H9 (cell line): ENCODE measurements around the gene CLINT1. TPM values are rescaled to one million over a fixed set of nuclear protein-coding genes. Genes with fewer than 3 reads are reported as not detected.

Experiments used
- DNase-seq: peaks from one replicate; pipeline ENCODE4 v3.0.0-alpha.2; 2017
- H2AFZ ChIP-seq: one replicate; pipeline ENCODE4 v1.6.1; 2013; ENCODE audit warnings: mild to moderate bottlenecking, low read length, control low read depth, moderate library complexity
- H2AK5ac ChIP-seq: 2 replicates; pipeline ENCODE4 v1.6.1; 2013; ENCODE audit warnings: low read length, control low read depth, mixed read lengths; ENCODE audit not compliant: insufficient read length
- H2BK120ac ChIP-seq: one replicate; pipeline ENCODE4 v1.6.1; 2013; ENCODE audit warnings: low read depth, mild to moderate bottlenecking, low read length, control low read depth, inconsistent platforms; ENCODE audit not compliant: poor library complexity, severe bottlenecking
- H2BK12ac ChIP-seq: 2 replicates; pipeline ENCODE4 v1.6.1; 2013; ENCODE audit warnings: low read length, control low read depth, mixed read lengths, low read depth; ENCODE audit not compliant: insufficient read length
- H2BK15ac ChIP-seq: 2 replicates; pipeline ENCODE4 v1.6.1; 2013; ENCODE audit warnings: low read depth, low read length, control low read depth
- H2BK20ac ChIP-seq: one replicate; pipeline ENCODE4 v1.6.1; 2013; ENCODE audit warnings: low read depth, mild to moderate bottlenecking, low read length, control low read depth, inconsistent platforms; ENCODE audit not compliant: poor library complexity, severe bottlenecking
- H2BK5ac ChIP-seq: 2 replicates; pipeline ENCODE4 v1.6.1; 2013; ENCODE audit warnings: low read length, control low read depth, mixed read lengths; ENCODE audit not compliant: insufficient read length
- H3K14ac ChIP-seq: 2 replicates; pipeline ENCODE4 v1.6.1; 2013; ENCODE audit warnings: low read length, control low read depth; ENCODE audit not compliant: insufficient read depth
- H3K18ac ChIP-seq: 2 replicates; pipeline ENCODE4 v1.6.1; 2013; ENCODE audit warnings: low read depth, mild to moderate bottlenecking, mixed read lengths, low read length, control low read depth; ENCODE audit not compliant: insufficient read length
- H3K23ac ChIP-seq: 2 replicates; pipeline ENCODE4 v1.6.1; 2013; ENCODE audit warnings: low read length, control low read depth, mixed read lengths, low read depth; ENCODE audit not compliant: insufficient read length
- H3K23me2 ChIP-seq: 2 replicates; pipeline ENCODE4 v1.6.1; 2013; ENCODE audit warnings: low read depth, mild to moderate bottlenecking, mixed read lengths, low read length, control low read depth; ENCODE audit not compliant: insufficient read length, poor library complexity, severe bottlenecking
- H3K27ac ChIP-seq: 2 replicates; pipeline ENCODE4 v1.5.1; 2013; ENCODE audit warnings: low read length, control low read depth, mixed read lengths, low read depth; ENCODE audit not compliant: insufficient read length
- H3K27me3 ChIP-seq: 2 replicates; pipeline ENCODE4 v1.6.1; 2013; ENCODE audit warnings: low read length, control low read depth, inconsistent platforms; ENCODE audit not compliant: insufficient read depth
- H3K4ac ChIP-seq: 2 replicates; pipeline ENCODE4 v1.6.1; 2013; ENCODE audit warnings: low read depth, mild to moderate bottlenecking, control low read depth, inconsistent platforms, low read length, moderate library complexity
- H3K4me1 ChIP-seq: 2 replicates; pipeline ENCODE4 v1.6.1; 2013; ENCODE audit warnings: low read length, control low read depth, inconsistent platforms; ENCODE audit not compliant: insufficient read depth
- H3K4me2 ChIP-seq: 2 replicates; pipeline ENCODE4 v1.6.1; 2013; ENCODE audit warnings: low read length, control low read depth, mixed read lengths; ENCODE audit not compliant: insufficient read length, insufficient read depth
- H3K56ac ChIP-seq: 2 replicates; pipeline ENCODE4 v1.6.1; 2013; ENCODE audit warnings: low read depth, mild to moderate bottlenecking, mixed read lengths, low read length, control low read depth; ENCODE audit not compliant: insufficient read length
- H3K79me1 ChIP-seq: 2 replicates; pipeline ENCODE4 v1.6.1; 2013; ENCODE audit warnings: low read depth, mild to moderate bottlenecking, moderate library complexity, low read length, control low read depth, inconsistent platforms; ENCODE audit not compliant: insufficient read depth, poor library complexity, severe bottlenecking
- H3K79me2 ChIP-seq: 2 replicates; pipeline ENCODE4 v1.6.1; 2013; ENCODE audit warnings: low read length, control low read depth, inconsistent platforms; ENCODE audit not compliant: insufficient read depth
- H3K9ac ChIP-seq: 2 replicates; pipeline ENCODE4 v1.6.1; 2013; ENCODE audit warnings: low read length, control low read depth, mixed read lengths; ENCODE audit not compliant: insufficient read length; ENCODE audit errors: extremely low read depth
- H3K9me3 ChIP-seq: one replicate; pipeline ENCODE4 v1.6.1; 2013; ENCODE audit warnings: low read depth, low read length, inconsistent platforms; ENCODE audit not compliant: control insufficient read depth
- H3T11ph ChIP-seq: one replicate; pipeline ENCODE4 v1.6.1; 2013; ENCODE audit warnings: mild to moderate bottlenecking, low read length, control low read depth, inconsistent platforms
- H4K20me1 ChIP-seq: one replicate; pipeline ENCODE4 v1.6.1; 2013; ENCODE audit not compliant: control insufficient read depth, insufficient read length, insufficient read depth
- H4K5ac ChIP-seq: 2 replicates; pipeline ENCODE4 v1.6.1; 2013; ENCODE audit warnings: low read depth, mild to moderate bottlenecking, mixed read lengths, low read length, control low read depth; ENCODE audit not compliant: insufficient read length
- H4K8ac ChIP-seq: replicated peaks from 2 replicates; pipeline ENCODE4 v1.6.1; 2013; ENCODE audit warnings: low read length, control low read depth, mixed read lengths, low read depth; ENCODE audit not compliant: insufficient read length
- H4K91ac ChIP-seq: 2 replicates; pipeline ENCODE4 v1.6.1; 2013; ENCODE audit warnings: low read depth, mild to moderate bottlenecking, moderate library complexity, mixed read lengths, low read length, control low read depth; ENCODE audit not compliant: insufficient read length
- H3K27ac Mint-ChIP-seq, 3 experiments: 2 replicates in 2 of 3; 3 replicates in 1 of 3; pipeline ENCODE4 v1.8.0; 2020 to 2021; ENCODE audit warnings: mixed read lengths in 3 of 3, mild to moderate bottlenecking in 1 of 3, moderate library complexity in 1 of 3
- H3K27me3 Mint-ChIP-seq: 2 replicates; pipeline ENCODE4 v1.8.0; 2021; ENCODE audit warnings: low read depth, mild to moderate bottlenecking, moderate library complexity, mixed read lengths
- H3K36me3 Mint-ChIP-seq, 3 experiments: 2 replicates in 2 of 3; 3 replicates in 1 of 3; pipeline ENCODE4 v1.8.0; 2020 to 2021; ENCODE audit warnings: low read depth in 3 of 3, mixed read lengths in 3 of 3; ENCODE audit not compliant: insufficient read depth in 1 of 3
- H3K4me1 Mint-ChIP-seq, 2 experiments: 2 replicates each; pipeline ENCODE4 v1.8.0; 2020; ENCODE audit warnings: mixed read lengths in 2 of 2
- H3K4me3 Mint-ChIP-seq, 2 experiments: 2 replicates in 1 of 2; 3 replicates in 1 of 2; pipeline ENCODE4 v1.8.0; 2020 to 2021; ENCODE audit warnings: mild to moderate bottlenecking in 2 of 2, mixed read lengths in 2 of 2, moderate library complexity in 1 of 2
- H3K9me3 Mint-ChIP-seq, 2 experiments: 2 replicates in 1 of 2; 3 replicates in 1 of 2; pipeline ENCODE4 v1.8.0; 2020; ENCODE audit warnings: mild to moderate bottlenecking in 2 of 2, mixed read lengths in 2 of 2, moderate library complexity in 1 of 2
- WGBS: extraction: QIAGEN DNeasy Blood & Tissue Kit; methylation state at CpG from one replicate; pipeline ENCODE4 v1.1.7; 2013; ENCODE audit warnings: missing lambda C conversion rate, low lambda C conversion rate, mixed read lengths; ENCODE audit not compliant: insufficient read length; ENCODE audit errors: extremely low coverage; 5-methylcytosine and 5-hydroxymethylcytosine counted together
- total RNA-seq: library from RNA; stranded (reverse); gene quantifications from 2 replicates; pipeline ENCODE4 v1.2.1, GENCODE V29; 2021
- TF ChIP-seq, protein P1 (sequence below): fragments of 200-600 bp; sonication (generic); conservative IDR thresholded peaks from 3 replicates; pipeline ENCODE4 v1.8.0; 2021; ENCODE audit warnings: antibody characterized with exemption, mild to moderate bottlenecking

Gene CLINT1
- total RNA-seq, 1 experiment from 2014 or later: 79.1 TPM

DNA sequence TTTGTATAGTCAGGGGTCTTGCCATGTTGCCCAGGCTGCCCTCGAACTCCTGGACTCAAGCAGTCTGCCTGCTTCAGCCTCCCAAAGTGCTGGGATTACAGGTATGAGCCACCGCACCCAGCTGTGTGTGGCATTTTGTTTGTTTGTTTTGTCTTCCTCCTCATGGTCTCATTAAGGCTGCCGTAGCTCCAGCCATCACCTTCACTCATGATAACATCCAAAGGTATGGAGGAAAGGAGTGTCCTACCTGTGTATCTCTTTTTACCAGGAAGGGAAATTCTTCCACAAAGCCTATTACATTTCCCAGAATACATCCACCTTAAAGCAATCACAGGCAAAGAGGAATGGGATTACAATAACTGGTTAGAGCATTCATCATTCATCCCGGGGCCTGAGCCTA lies 88.3 kb downstream of the CLINT1 start:
- Mint-ChIP-seq H3K36me3 (no peaks in the 10 kb centered on the region), H3K27me3 (no peaks in the 10 kb centered on the region), H3K4me3 (no peak overlapping the region), H3K27ac (no peak overlapping the region), H3K4me1 (no peaks in the 10 kb centered on the region), H3K9me3 (no peaks in the 10 kb centered on the region; a peak in 1 of 5 replicates)
- H2BK120ac ChIP-seq: no peak overlapping the region
- H4K91ac ChIP-seq: no peak overlapping the region
- no peaks in the 10 kb centered on the region; the same call in 1 of the 2 replicates for H3K79me2 ChIP-seq
- H3K4me2 ChIP-seq: no peak overlapping the region
- no peak overlapping the region for H4K8ac ChIP-seq
- H3K9me3 ChIP-seq: no peaks in the 10 kb centered on the region
- no peak overlapping the region for H2BK12ac ChIP-seq
- H3K27me3 ChIP-seq: no peaks in the 10 kb centered on the region
- no peak overlapping the region for H2AK5ac ChIP-seq
- no peak overlapping the region for H3K4ac ChIP-seq
- no peak overlapping the region for H2AFZ ChIP-seq
- H3T11ph ChIP-seq: no peak overlapping the region
- WGBS: no CpG with 5 or more reads among the region's 4 CpGs
- H3K23ac ChIP-seq: no peak overlapping the region
- H3K23me2 ChIP-seq: no peaks in the 10 kb centered on the region
- H3K27ac ChIP-seq: no peak overlapping the region
- H4K20me1 ChIP-seq: no peaks in the 10 kb centered on the region
- no peak overlapping the region for H2BK15ac ChIP-seq
- no peaks in the 10 kb centered on the region for H3K79me1 ChIP-seq
- no peak overlapping the region for H4K5ac ChIP-seq
- no peak overlapping the region for H3K56ac ChIP-seq
- TF ChIP-seq, protein P1, sequence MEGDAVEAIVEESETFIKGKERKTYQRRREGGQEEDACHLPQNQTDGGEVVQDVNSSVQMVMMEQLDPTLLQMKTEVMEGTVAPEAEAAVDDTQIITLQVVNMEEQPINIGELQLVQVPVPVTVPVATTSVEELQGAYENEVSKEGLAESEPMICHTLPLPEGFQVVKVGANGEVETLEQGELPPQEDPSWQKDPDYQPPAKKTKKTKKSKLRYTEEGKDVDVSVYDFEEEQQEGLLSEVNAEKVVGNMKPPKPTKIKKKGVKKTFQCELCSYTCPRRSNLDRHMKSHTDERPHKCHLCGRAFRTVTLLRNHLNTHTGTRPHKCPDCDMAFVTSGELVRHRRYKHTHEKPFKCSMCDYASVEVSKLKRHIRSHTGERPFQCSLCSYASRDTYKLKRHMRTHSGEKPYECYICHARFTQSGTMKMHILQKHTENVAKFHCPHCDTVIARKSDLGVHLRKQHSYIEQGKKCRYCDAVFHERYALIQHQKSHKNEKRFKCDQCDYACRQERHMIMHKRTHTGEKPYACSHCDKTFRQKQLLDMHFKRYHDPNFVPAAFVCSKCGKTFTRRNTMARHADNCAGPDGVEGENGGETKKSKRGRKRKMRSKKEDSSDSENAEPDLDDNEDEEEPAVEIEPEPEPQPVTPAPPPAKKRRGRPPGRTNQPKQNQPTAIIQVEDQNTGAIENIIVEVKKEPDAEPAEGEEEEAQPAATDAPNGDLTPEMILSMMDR: no peak
- no peak for DNase-seq
- H2BK20ac ChIP-seq: no peak overlapping the region
- no peak overlapping the region for H2BK5ac ChIP-seq
- H3K9ac ChIP-seq: no peak overlapping the region
- no peak overlapping the region for H3K14ac ChIP-seq
- no peaks in the 10 kb centered on the region for H3K4me1 ChIP-seq
- H3K18ac ChIP-seq: no peak overlapping the region
